ENCODE measurements around the gene NRIP3.

Gene NRIP3

DNA sequence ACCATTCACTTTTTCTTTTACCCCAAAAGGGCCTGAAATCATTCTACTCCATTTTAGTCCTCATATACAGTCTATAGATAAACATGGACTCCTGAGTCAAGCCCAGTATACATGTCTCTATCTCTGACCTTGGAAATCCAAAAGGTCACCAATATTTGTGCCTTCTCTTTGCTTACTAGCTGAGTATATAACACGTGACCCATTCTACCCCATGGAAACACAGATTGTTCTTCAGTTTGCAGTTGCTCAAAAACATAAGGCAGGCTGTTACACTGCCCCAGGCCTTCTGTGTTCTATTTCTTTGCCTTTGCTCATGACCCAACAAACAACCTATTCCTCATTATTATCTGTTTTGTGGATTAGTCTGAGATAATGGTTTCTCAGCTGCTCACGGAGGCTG is 5.8 kb downstream of the NRIP3 start:
- Histone ChIP-seq H4K8ac (ENCODE audit: low read depth, low read length) (no peak overlapping the region), H2BK12ac (ENCODE audit: low read length) (no peak overlapping the region), H4K91ac (ENCODE audit: low read depth, low read length) (no peak overlapping the region), H3K23ac (ENCODE audit: low read length) (no peak overlapping the region), H3K9me3 (ENCODE audit: insufficient read depth, low read depth, low read length) (no peaks in the 10 kb centered on the region), H3K14ac (ENCODE audit: low read length) (no peak overlapping the region), H2AK5ac (ENCODE audit: low read length) (no peak overlapping the region), H3K4me1 (ENCODE audit: control insufficient read depth in 1 of 2, insufficient read depth in 2 of 2, low read length in 2 of 2) (no peaks in the 10 kb centered on the region), H3K79me2 (ENCODE audit: control insufficient read depth, insufficient read depth, low read length, poor library complexity) (no peaks in the 10 kb centered on the region), H3K9ac (ENCODE audit: low read length) (no peak overlapping the region), H3K18ac (ENCODE audit: low read length) (no peak overlapping the region), H2BK5ac (ENCODE audit: low read depth, low read length, poor library complexity) (no peak overlapping the region), H3K27me3 (ENCODE audit: insufficient read depth, low read length) (peaks cover 5% of the 10 kb centered on the region), H3K27ac (ENCODE audit: low read depth, low read length) (no peak overlapping the region), H3K36me3 (ENCODE audit: control insufficient read depth in 1 of 2, insufficient read depth in 2 of 2, low read length in 2 of 2) (no peaks in the 10 kb centered on the region), H3K79me1 (ENCODE audit: low read length) (no peaks in the 10 kb centered on the region), H2BK120ac (ENCODE audit: insufficient read depth, low read length, poor library complexity) (no peak overlapping the region), H3K4me2 (ENCODE audit: low read length) (no peak overlapping the region), H2AFZ (ENCODE audit: insufficient read depth, low read length, poor library complexity) (no peak overlapping the region), H4K12ac (ENCODE audit: low read depth, low read length) (no peak overlapping the region), H3K4me3 (ENCODE audit: low read depth, low read length) (no peak overlapping the region), H3K4ac (ENCODE audit: low read depth, low read length) (no peak overlapping the region)
- no CpG with 5 or more reads among the region's 2 CpGs for WGBS (ENCODE audit: extremely low coverage, insufficient coverage, insufficient read length)
- DNase-seq: no peak

DNA sequence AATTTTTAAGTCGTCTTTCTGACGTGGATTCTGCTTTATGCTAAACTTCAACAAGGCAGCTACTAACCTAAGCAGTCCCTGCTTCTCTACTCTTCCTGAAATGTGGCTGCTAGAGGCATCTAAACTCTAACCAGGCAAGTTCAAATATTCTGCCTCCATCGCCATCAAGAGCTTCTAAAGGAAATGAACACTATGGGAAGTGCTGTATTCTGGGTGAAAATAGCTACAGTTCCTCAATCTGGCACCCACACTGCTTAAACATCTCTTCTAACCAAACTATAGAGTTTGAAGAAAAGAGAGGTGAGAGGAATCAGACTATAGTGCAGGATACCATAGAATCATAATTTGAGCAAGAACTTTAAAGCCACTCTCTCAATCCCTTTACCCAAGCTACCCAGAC is 6.3 kb downstream of the NRIP3 start:
- Histone ChIP-seq H3K27ac (ENCODE audit: low read depth, low read length) (no peak overlapping the region), H3K9ac (ENCODE audit: low read length) (no peak overlapping the region), H2BK120ac (ENCODE audit: insufficient read depth, low read length, poor library complexity) (no peak overlapping the region), H3K4me1 (ENCODE audit: control insufficient read depth in 1 of 2, insufficient read depth in 2 of 2, low read length in 2 of 2) (no peaks in the 10 kb centered on the region), H3K14ac (ENCODE audit: low read length) (no peak overlapping the region), H3K27me3 (ENCODE audit: insufficient read depth, low read length) (peaks cover 2% of the 10 kb centered on the region), H2AK5ac (ENCODE audit: low read length) (no peak overlapping the region), H4K12ac (ENCODE audit: low read depth, low read length) (no peak overlapping the region), H3K4ac (ENCODE audit: low read depth, low read length) (no peak overlapping the region), H3K23ac (ENCODE audit: low read length) (no peak overlapping the region), H3K79me1 (ENCODE audit: low read length) (no peaks in the 10 kb centered on the region), H3K18ac (ENCODE audit: low read length) (no peak overlapping the region), H4K8ac (ENCODE audit: low read depth, low read length) (no peak overlapping the region), H2BK5ac (ENCODE audit: low read depth, low read length, poor library complexity) (no peak overlapping the region), H3K79me2 (ENCODE audit: control insufficient read depth, insufficient read depth, low read length, poor library complexity) (no peaks in the 10 kb centered on the region), H3K36me3 (ENCODE audit: control insufficient read depth in 1 of 2, insufficient read depth in 2 of 2, low read length in 2 of 2) (no peaks in the 10 kb centered on the region), H3K9me3 (ENCODE audit: insufficient read depth, low read depth, low read length) (no peaks in the 10 kb centered on the region), H4K91ac (ENCODE audit: low read depth, low read length) (no peak overlapping the region), H3K4me3 (ENCODE audit: low read depth, low read length) (no peak overlapping the region), H2BK12ac (ENCODE audit: low read length) (no peak overlapping the region), H2AFZ (ENCODE audit: insufficient read depth, low read length, poor library complexity) (no peak overlapping the region), H3K4me2 (ENCODE audit: low read length) (no peak overlapping the region)
- DNase-seq: no peak
- no CpG with 5 or more reads among the region's 3 CpGs for WGBS (ENCODE audit: extremely low coverage, insufficient coverage, insufficient read length)

DNA sequence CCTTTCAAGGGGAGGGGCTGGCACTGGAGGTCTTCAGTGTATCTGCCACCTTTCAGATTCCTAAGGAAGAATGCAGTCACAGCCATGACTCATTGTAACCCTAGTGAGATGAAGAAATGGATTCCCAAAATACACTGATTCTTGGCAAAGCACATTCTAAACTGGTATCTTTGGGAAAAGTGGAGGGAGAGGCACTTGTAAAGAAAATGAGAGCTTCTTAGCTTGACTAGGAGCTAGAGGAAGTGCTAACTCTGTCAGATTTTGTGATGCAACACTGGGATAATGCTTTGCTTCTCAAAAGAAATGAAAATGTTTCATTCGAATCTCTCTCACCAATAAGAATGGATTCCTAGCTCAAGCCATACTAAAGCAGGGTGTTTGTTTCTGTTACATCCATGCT is 14.3 kb downstream of the NRIP3 start:
- no peak overlapping the region for H2BK5ac ChIP-seq (ENCODE audit: low read depth, low read length, poor library complexity)
- H4K8ac ChIP-seq (ENCODE audit: low read depth, low read length): no peak overlapping the region
- H3K27ac ChIP-seq (ENCODE audit: low read depth, low read length): no peak overlapping the region
- H2AK5ac ChIP-seq (ENCODE audit: low read length): no peak overlapping the region
- H3K4me3 ChIP-seq (ENCODE audit: low read depth, low read length): no peak overlapping the region
- H3K9me3 ChIP-seq (ENCODE audit: insufficient read depth, low read depth, low read length): no peaks in the 10 kb centered on the region
- peaks cover 0 to 3% of the 10 kb centered on the region in 2 experiments for H3K4me1 ChIP-seq (ENCODE audit: control insufficient read depth in 1 of 2, insufficient read depth in 2 of 2, low read length in 2 of 2)
- no peak overlapping the region for H2AFZ ChIP-seq (ENCODE audit: insufficient read depth, low read length, poor library complexity)
- no peak overlapping the region for H4K12ac ChIP-seq (ENCODE audit: low read depth, low read length)
- no peak overlapping the region for H3K9ac ChIP-seq (ENCODE audit: low read length)
- no peak overlapping the region for H3K23ac ChIP-seq (ENCODE audit: low read length)
- H2BK120ac ChIP-seq (ENCODE audit: insufficient read depth, low read length, poor library complexity): no peak overlapping the region
- no peak overlapping the region for H3K14ac ChIP-seq (ENCODE audit: low read length)
- H3K79me2 ChIP-seq (ENCODE audit: control insufficient read depth, insufficient read depth, low read length, poor library complexity): no peaks in the 10 kb centered on the region
- H3K4me2 ChIP-seq (ENCODE audit: low read length): no peak overlapping the region
- H3K79me1 ChIP-seq (ENCODE audit: low read length): no peaks in the 10 kb centered on the region
- whole genome bisulfite sequencing (ENCODE audit: extremely low coverage, insufficient coverage, insufficient read length): no CpG with 5 or more reads among the region's 1 CpG
- H3K36me3 ChIP-seq (ENCODE audit: control insufficient read depth in 1 of 2, insufficient read depth in 2 of 2, low read length in 2 of 2): no peaks in the 10 kb centered on the region
- no peak overlapping the region for H3K4ac ChIP-seq (ENCODE audit: low read depth, low read length)
- peak in 1 of 2 donors; percentile 17 for DNase-seq
- no peak overlapping the region for H2BK12ac ChIP-seq (ENCODE audit: low read length)
- no peak overlapping the region for H3K18ac ChIP-seq (ENCODE audit: low read length)
- no peak overlapping the region for H4K91ac ChIP-seq (ENCODE audit: low read depth, low read length)
- no peaks in the 10 kb centered on the region for H3K27me3 ChIP-seq (ENCODE audit: insufficient read depth, low read length)

DNA sequence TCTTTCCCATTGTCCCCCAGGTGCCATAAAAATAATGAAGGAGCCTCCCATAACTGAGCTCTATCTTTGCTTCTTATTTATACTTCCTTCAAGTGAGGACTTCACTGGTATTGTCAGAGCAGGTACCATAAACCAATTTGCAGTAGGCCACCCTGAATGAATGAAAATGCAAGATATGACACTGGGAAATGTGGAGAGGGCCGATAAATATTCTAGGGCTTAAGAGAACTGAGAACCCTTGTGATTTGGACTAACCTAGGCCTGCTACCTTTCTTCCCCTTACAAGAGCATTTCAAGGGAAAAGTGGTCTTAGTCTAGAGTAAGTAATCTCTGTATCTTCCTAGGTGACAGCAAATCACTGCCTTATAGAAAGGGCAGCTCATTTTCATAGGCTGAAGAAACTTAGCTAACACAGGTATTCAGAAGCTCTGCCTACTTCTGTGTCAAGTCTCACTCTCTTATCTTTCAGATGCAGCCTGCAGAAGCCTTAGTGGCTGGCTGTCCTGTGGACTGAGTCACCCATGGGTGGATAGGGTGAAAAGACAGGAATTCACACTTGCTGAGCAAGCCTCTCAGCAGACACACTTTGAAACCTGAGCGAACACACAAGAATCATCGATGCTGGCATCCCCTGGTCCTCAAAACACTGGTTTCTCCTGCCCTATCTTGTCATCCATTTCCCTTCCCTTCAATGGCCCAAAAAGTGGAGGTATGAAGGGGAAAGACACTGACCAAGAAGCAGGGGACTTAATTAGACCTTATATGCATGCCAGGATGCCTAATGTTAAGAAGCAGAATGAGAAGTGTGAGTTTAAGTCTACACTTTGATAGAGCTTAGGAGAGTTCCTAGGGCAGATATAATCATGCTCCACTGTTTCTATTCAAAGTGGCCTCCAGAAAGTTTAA is 15.2 kb downstream of the NRIP3 start:
- no peak overlapping the region for H3K4me3 ChIP-seq (ENCODE audit: low read depth, low read length)
- no peak overlapping the region for H2AK5ac ChIP-seq (ENCODE audit: low read length)
- no peak overlapping the region for H3K4ac ChIP-seq (ENCODE audit: low read depth, low read length)
- no peak overlapping the region for H3K27ac ChIP-seq (ENCODE audit: low read depth, low read length)
- H2BK5ac ChIP-seq (ENCODE audit: low read depth, low read length, poor library complexity): no peak overlapping the region
- H3K4me1 ChIP-seq (ENCODE audit: control insufficient read depth in 1 of 2, insufficient read depth in 2 of 2, low read length in 2 of 2): peaks cover 0 to 3% of the 10 kb centered on the region in 2 experiments
- no peak overlapping the region for H3K14ac ChIP-seq (ENCODE audit: low read length)
- H3K27me3 ChIP-seq (ENCODE audit: insufficient read depth, low read length): no peaks in the 10 kb centered on the region
- H3K4me2 ChIP-seq (ENCODE audit: low read length): no peak overlapping the region
- no peak overlapping the region for H3K18ac ChIP-seq (ENCODE audit: low read length)
- no CpG with 5 or more reads among the region's 3 CpGs for WGBS (ENCODE audit: extremely low coverage, insufficient coverage, insufficient read length)
- DNase-seq: peak; percentile 46 to 62
- H4K8ac ChIP-seq (ENCODE audit: low read depth, low read length): no peak overlapping the region
- H3K79me1 ChIP-seq (ENCODE audit: low read length): no peaks in the 10 kb centered on the region
- H2BK12ac ChIP-seq (ENCODE audit: low read length): no peak overlapping the region
- no peak overlapping the region for H3K9ac ChIP-seq (ENCODE audit: low read length)
- H3K23ac ChIP-seq (ENCODE audit: low read length): no peak overlapping the region
- no peaks in the 10 kb centered on the region for H3K36me3 ChIP-seq (ENCODE audit: control insufficient read depth in 1 of 2, insufficient read depth in 2 of 2, low read length in 2 of 2)
- H2BK120ac ChIP-seq (ENCODE audit: insufficient read depth, low read length, poor library complexity): no peak overlapping the region
- H4K91ac ChIP-seq (ENCODE audit: low read depth, low read length): no peak overlapping the region
- H3K79me2 ChIP-seq (ENCODE audit: control insufficient read depth, insufficient read depth, low read length, poor library complexity): no peaks in the 10 kb centered on the region
- H3K9me3 ChIP-seq (ENCODE audit: insufficient read depth, low read depth, low read length): no peaks in the 10 kb centered on the region
- no peak overlapping the region for H2AFZ ChIP-seq (ENCODE audit: insufficient read depth, low read length, poor library complexity)
- H4K12ac ChIP-seq (ENCODE audit: low read depth, low read length): no peak overlapping the region
